Activated CD4-positive, alpha-beta T cell treated with anti-CD3 and anti-CD28 coated beads, Interleukin-2, amount 50 U/mL, for 1 hour (primary cell): Measurements from ENCODE around the gene C2CD4D.
A peak's percentile ranks its signal among the peaks of the same experiment; 100 is the strongest.

Experiments used
- DNase-seq: peaks from one replicate; pipeline ENCODE4 v3.0.0-alpha.2; 2020

Gene C2CD4D

GRCh38 chr1:151832318-151832980 is 7.2 kb downstream of the C2CD4D start:
- DNase-seq = no peak

GRCh38 chr1:151831605-151832004 is 8.0 kb downstream of the C2CD4D start, which contains the start of gene RORC:
Gene RORC (minus strand): TSS chr1:151831802. CDS start chr1:151831764, 38 bp downstream.
- DNase-seq = no peak

GRCh38 chr1:151831256-151831591 is 8.4 kb downstream of the C2CD4D start:
- no peak for DNase-seq

GRCh38 chr1:151830055-151830454 is 9.6 kb downstream of the C2CD4D start:
- DNase-seq = no peak

GRCh38 chr1:151829352-151830046 is 10.1 kb downstream of the C2CD4D start:
- DNase-seq = no peak

- DNase-seq = no peak
Measured at GRCh38 chr1:151828921-151829320, 10.7 kb downstream of the C2CD4D start.

- DNase-seq = no peak
Measured at GRCh38 chr1:151827853-151828252, 11.8 kb downstream of the C2CD4D start.

- DNase-seq = peak; percentile 52
Measured at GRCh38 chr1:151825751-151826660, 13.6 kb downstream of the C2CD4D start.

GRCh38 chr1:151825204-151825603 is 14.4 kb downstream of the C2CD4D start:
- DNase-seq = no peak

GRCh38 chr1:151823175-151823574 is 16.4 kb downstream of the C2CD4D start:
- DNase-seq = no peak

- no peak for DNase-seq
Measured at GRCh38 chr1:151822404-151822803, 17.2 kb downstream of the C2CD4D start.

GRCh38 chr1:151820940-151821339 is 18.7 kb downstream of the C2CD4D start:
- no peak for DNase-seq

GRCh38 chr1:151819976-151820623 is 19.5 kb downstream of the C2CD4D start:
- no peak for DNase-seq

- no peak for DNase-seq
Measured at GRCh38 chr1:151819227-151819835, 20.3 kb downstream of the C2CD4D start.

GRCh38 chr1:151817353-151817730 is 22.3 kb downstream of the C2CD4D start:
- no peak for DNase-seq

- no peak for DNase-seq
Measured at GRCh38 chr1:151816548-151817352, 22.9 kb downstream of the C2CD4D start.

- no peak for DNase-seq
Measured at GRCh38 chr1:151815716-151816327, 23.8 kb downstream of the C2CD4D start.

- DNase-seq = no peak
Measured at GRCh38 chr1:151814971-151815545, 24.6 kb downstream of the C2CD4D start.

GRCh38 chr1:151814426-151814825 is 25.2 kb downstream of the C2CD4D start:
- no peak for DNase-seq

GRCh38 chr1:151813271-151813977 is 26.2 kb downstream of the C2CD4D start:
- no peak for DNase-seq
